Endothelial cell of umbilical vein (primary cell): ENCODE measurements around the gene SLC7A11. TPM values are rescaled to one million over a fixed set of nuclear protein-coding genes. Genes with fewer than 3 reads are reported as not detected.

Experiments
- BruUV-seq: library from RNA; stranded (reverse); fragments of 400-500 nt; replicated peaks from 2 replicates; lab custom pipeline; 2021; lab: Mats Ljungman, UMichigan
- CTCF ChIA-PET: fragments of 300-600, 350-600 bp; sonication (Branson Sonifier 250); formaldehyde crosslinking; loops from one replicate; lab custom pipeline; 2021; ENCODE audit warnings: antibody characterized with exemption, inconsistent platforms; lab: Charles Lee
- POLR2A ChIA-PET: fragments of 300-600, 350-600 bp; sonication (Branson Sonifier 250); formaldehyde crosslinking; loops from one replicate; lab custom pipeline; 2021; ENCODE audit warnings: antibody characterized with exemption, inconsistent platforms; lab: Charles Lee
- DNase-seq: peaks from one replicate; pipeline ENCODE4 v3.0.0-alpha.2; 2011; ENCODE audit warnings: low read depth, low spot score
- FAIRE-seq: peaks from 2 replicates; lab custom pipeline; 2011; peaks lifted over from hg19 to GRCh38; lab: Jason Lieb, UNC
- H2AFZ ChIP-seq: 2 replicates; pipeline ENCODE4 v1.6.0; 2012; ENCODE audit warnings: low read depth, low read length, control low read depth, inconsistent platforms
- H3K27ac ChIP-seq: 2 replicates; pipeline ENCODE4 v1.5.1; 2011; ENCODE audit warnings: low read depth, mild to moderate bottlenecking, control low read depth, low read length, moderate library complexity; ENCODE audit not compliant: insufficient read depth
- H3K27me3 ChIP-seq, 2 experiments: 2 replicates each; pipeline versions ENCODE4 v1.6.0 to v1.6.1; 2011; ENCODE audit warnings: low read length in 2 of 2, mixed read lengths in 1 of 2; ENCODE audit not compliant: control insufficient read depth in 2 of 2, insufficient read depth in 2 of 2
- H3K36me3 ChIP-seq, 2 experiments: 2 replicates in 1 of 2; 3 replicates in 1 of 2; pipeline ENCODE4 v1.5.1; 2011; ENCODE audit warnings: low read length in 2 of 2, mild to moderate bottlenecking in 1 of 2, moderate library complexity in 1 of 2; ENCODE audit not compliant: control insufficient read depth in 2 of 2, insufficient read depth in 2 of 2; ENCODE audit errors: extremely low read depth in 1 of 2
- H3K4me1 ChIP-seq: 3 replicates; pipeline ENCODE4 v1.5.1; 2011; ENCODE audit warnings: mild to moderate bottlenecking, low read length; ENCODE audit not compliant: control insufficient read depth, insufficient read depth; ENCODE audit errors: extremely low read depth
- H3K4me2 ChIP-seq: 2 replicates; pipeline ENCODE4 v1.6.1; 2011; ENCODE audit warnings: low read length, control low read depth, mixed read lengths; ENCODE audit not compliant: insufficient read depth
- H3K4me3 ChIP-seq, 3 experiments: fragments of 200-600 bp in 1 of 3; sonication (generic), shearing (Covaris generic) in 1 of 3; replicated peaks in 1 of 3; 2 replicates each; pipeline ENCODE4 v1.5.1; 2011 to 2016; ENCODE audit warnings: control low read depth in 3 of 3, low read length in 3 of 3, mild to moderate bottlenecking in 2 of 3, inconsistent platforms in 1 of 3, low read depth in 1 of 3, moderate library complexity in 1 of 3; ENCODE audit not compliant: insufficient read depth in 1 of 3
- H3K79me2 ChIP-seq: 2 replicates; pipeline ENCODE4 v1.6.0; 2012; ENCODE audit warnings: low read length, inconsistent platforms; ENCODE audit not compliant: control insufficient read depth, insufficient read depth
- H3K9ac ChIP-seq: replicated peaks from 2 replicates; pipeline ENCODE3; 2011; ENCODE audit warnings: low read length, control low read depth; ENCODE audit not compliant: insufficient read depth; ENCODE audit errors: extremely low read depth
- H3K9me1 ChIP-seq: replicated peaks from 3 replicates; pipeline ENCODE4 v1.6.0; 2011; ENCODE audit warnings: mild to moderate bottlenecking, low read length; ENCODE audit not compliant: control insufficient read depth, insufficient read depth; ENCODE audit errors: extremely low read depth
- H3K9me3 ChIP-seq: replicated peaks from 2 replicates; pipeline ENCODE4 v1.5.1; 2012; ENCODE audit warnings: low read length, inconsistent platforms; ENCODE audit not compliant: control insufficient read depth, insufficient read depth
- H4K20me1 ChIP-seq: replicated peaks from 2 replicates; pipeline ENCODE3; 2011; ENCODE audit warnings: mild to moderate bottlenecking, low read length; ENCODE audit not compliant: control insufficient read depth, insufficient read depth; ENCODE audit errors: extremely low read depth
- CTCF ChIP-seq, 2 donors: IDR thresholded peaks; 1 replicate in 1 of 2; 2 replicates in 1 of 2; pipeline ENCODE4 v1.5.1; 2011; ENCODE audit warnings: low read length in 2 of 2, mild to moderate bottlenecking in 2 of 2, moderate library complexity in 2 of 2, control low read depth in 1 of 2, inconsistent platforms in 1 of 2, low read depth in 1 of 2; ENCODE audit not compliant: insufficient read depth in 1 of 2; ENCODE audit errors: extremely low read depth in 1 of 2
- EZH2 ChIP-seq: IDR thresholded peaks from 2 replicates; pipeline ENCODE4 v1.6.1; 2012; ENCODE audit warnings: borderline replicate concordance, low read depth, mild to moderate bottlenecking, moderate library complexity, low read length, inconsistent platforms; ENCODE audit not compliant: severe bottlenecking
- FOS ChIP-seq: IDR thresholded peaks from 2 replicates; pipeline ENCODE4 v1.6.1; 2011; ENCODE audit warnings: mild to moderate bottlenecking, low read length, moderate library complexity, borderline replicate concordance; ENCODE audit not compliant: insufficient read depth
- GATA2 ChIP-seq: IDR thresholded peaks from 2 replicates; pipeline ENCODE4 v1.7.0; 2011; ENCODE audit warnings: low read depth, mild to moderate bottlenecking, moderate library complexity, mixed read lengths, low read length; ENCODE audit not compliant: insufficient read length, insufficient read depth
- JUN ChIP-seq: IDR thresholded peaks from 2 replicates; pipeline ENCODE4 v1.6.1; 2011; ENCODE audit warnings: borderline replicate concordance, low read depth; ENCODE audit not compliant: insufficient read length, insufficient read depth
- MAX ChIP-seq: IDR thresholded peaks from 2 replicates; pipeline ENCODE4 v1.6.1; 2011; ENCODE audit not compliant: insufficient read depth, insufficient read length
- MYC ChIP-seq: IDR thresholded peaks from one replicate; pipeline ENCODE4 v1.6.1; 2011; ENCODE audit warnings: mild to moderate bottlenecking, low read depth, low read length
- POLR2A ChIP-seq: IDR thresholded peaks from 2 replicates; pipeline ENCODE4 v1.6.1; 2012; ENCODE audit warnings: low read depth, mild to moderate bottlenecking, control low read depth, low read length
- POLR2AphosphoS5 ChIP-seq: IDR thresholded peaks from 2 replicates; pipeline ENCODE4 v1.6.1; 2012; ENCODE audit warnings: low read depth, mild to moderate bottlenecking, control low read depth, low read length, moderate library complexity; ENCODE audit not compliant: insufficient read depth
- dilution Hi-C: fragments of 300-500 bp; cut with MboI; formaldehyde crosslinking; loops from one replicate; pipeline ENCODE4 v1.15.0; 2019; ENCODE audit warnings: low sequenced_read_pairs; ENCODE audit not compliant: extremely low pct_ligation_motif_present
- intact Hi-C: fragments of 100-400 bp; cut with micrococcal nuclease; formaldehyde crosslinking; loops from one replicate; pipeline ENCODE4 v1.10.0; 2022
- polyA plus RNA-seq, 4 experiments: library from polyadenylated mRNA; depleted of rRNA in 3 of 4; stranded (reverse) in 3 of 4; unstranded in 1 of 4; fragments of >200 nt; gene quantifications; 2 replicates each; pipeline versions ENCODE4 v1.2.1 to v1.2.3, GENCODE V29; 2011 to 2012; ENCODE audit warnings: missing spikeins in 1 of 4
- total RNA-seq: library from RNA; stranded (reverse); gene quantifications from 2 replicates; pipeline ENCODE4 v1.2.3, GENCODE V29; 2021

Gene SLC7A11
- total and polyA plus RNA-seq, 2 donors (not counting 3 experiments of a cell fraction or from before 2014, with no cell fraction given) = 28.4 to 82.7 TPM

GRCh38 chr4:138182838-138183426, 59.2 kb downstream of the SLC7A11 start:
- Histone ChIP-seq H3K27ac (no peak overlapping the region), H4K20me1 (peaks cover 2% of the 10 kb centered on the region), H3K36me3 (peaks cover 2 to 38% of the 10 kb centered on the region in 2 experiments), H3K4me1 (peaks cover 14% of the 10 kb centered on the region), H3K79me2 (peaks cover 50% of the 10 kb centered on the region), H3K4me2 (no peak overlapping the region), H3K9me3 (no peaks in the 10 kb centered on the region), H2AFZ (no peak overlapping the region), H3K9ac (no peak overlapping the region), H3K9me1 (no peaks in the 10 kb centered on the region), H3K4me3 (no peak overlapping the region), H3K27me3 (no peaks in the 10 kb centered on the region)
- no TSS peak for BruUV-seq
- TF ChIP-seq MAX = no peak
- TF ChIP-seq CTCF (IDR thresholded peaks at IDR 0.05; ENCODE audit: extremely low read depth in 1 of 2, insufficient read depth in 1 of 2, low read depth in 1 of 2, low read length in 2 of 2) = peak; percentile 43 to 48
- ChIA-PET CTCF (interaction anchor here (0.6 to 5.3 kb wide), 30 partner anchors 9 to 1059 kb away, joined by 3 to 82 read pairs (median 4); partner anchors contain the start of gene SLC7A11), POLR2A (interaction anchor here (1.1 kb wide), 1 partner anchor 147 kb away, joined by 3 read pairs; no protein-coding TSS in a partner anchor)
- DNase-seq (peak; percentile 85), FAIRE-seq (peak; percentile 38)
- intact Hi-C loops = loop anchor here (1.0 to 5.0 kb wide), 9 partner anchors 93 to 688 kb away; no protein-coding TSS in a partner anchor
- dilution Hi-C loops = no loop called here

GRCh38 chr4:138181287-138181686, 60.9 kb downstream of the SLC7A11 start:
- Histone ChIP-seq H3K4me1 (peaks cover 14% of the 10 kb centered on the region), H3K9ac (no peak overlapping the region), H3K27ac (no peak overlapping the region), H3K4me2 (no peak overlapping the region), H3K27me3 (no peaks in the 10 kb centered on the region), H3K9me3 (no peaks in the 10 kb centered on the region), H3K9me1 (no peaks in the 10 kb centered on the region), H3K79me2 (peaks cover 47% of the 10 kb centered on the region), H2AFZ (no peak overlapping the region), H4K20me1 (peaks cover 2% of the 10 kb centered on the region), H3K36me3 (peaks cover 4 to 48% of the 10 kb centered on the region in 2 experiments), H3K4me3 (no peak overlapping the region)
- DNase-seq (no peak), FAIRE-seq (peak; percentile 21)
- no peak for TF ChIP-seq MAX
- TF ChIP-seq MYC = no peak
- TF ChIP-seq FOS = no peak
- TF ChIP-seq EZH2 = no peak
- no peak for TF ChIP-seq JUN
- TF ChIP-seq POLR2A = no peak
- no peak for TF ChIP-seq GATA2
- TF ChIP-seq CTCF (IDR thresholded peaks at IDR 0.05; ENCODE audit: extremely low read depth in 1 of 2, insufficient read depth in 1 of 2, low read depth in 1 of 2, low read length in 2 of 2) = no peak
- TF ChIP-seq POLR2AphosphoS5 = no peak
- ChIA-PET CTCF (interaction anchor here (1.3 to 5.3 kb wide), 6 partner anchors 9 to 690 kb away, joined by 3 to 82 read pairs (median 21); no protein-coding TSS in a partner anchor), POLR2A (no interaction called here)
- no TSS peak for BruUV-seq
- intact Hi-C loops = loop anchor here (5.0 kb wide), 4 partner anchors 319 to 501 kb away; no protein-coding TSS in a partner anchor
- dilution Hi-C loops = no loop called here
